Activated naive CD4-positive, alpha-beta T cell (primary cell): ENCODE measurements around the gene PMEL.

Source experiments
- DNase-seq, 4 experiments: peaks; one replicate each; lab custom pipeline; 2025; lab: John Stamatoyannopoulos, UW

PMEL gene

DNA sequence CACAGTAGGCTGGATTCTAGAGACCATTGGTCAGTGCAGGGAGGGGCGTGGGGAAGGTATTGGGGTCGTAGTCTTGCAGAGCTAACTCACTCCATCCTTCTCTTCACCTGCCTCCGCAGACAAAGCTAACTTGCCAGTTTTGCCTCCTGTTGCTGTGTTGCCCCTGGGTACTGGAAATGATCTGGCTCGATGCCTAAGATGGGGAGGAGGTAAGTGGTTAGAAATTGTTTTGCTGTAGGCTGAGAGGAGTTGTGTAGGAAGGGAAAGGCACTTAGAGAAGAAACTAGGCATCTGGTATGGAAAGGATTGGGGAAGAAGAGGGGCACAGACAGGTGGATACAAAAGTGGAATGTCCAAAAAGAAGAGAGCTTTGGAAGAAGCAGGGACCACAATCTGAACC is 23.8 kb downstream of the PMEL start:
- DNase-seq: no peak

DNA sequence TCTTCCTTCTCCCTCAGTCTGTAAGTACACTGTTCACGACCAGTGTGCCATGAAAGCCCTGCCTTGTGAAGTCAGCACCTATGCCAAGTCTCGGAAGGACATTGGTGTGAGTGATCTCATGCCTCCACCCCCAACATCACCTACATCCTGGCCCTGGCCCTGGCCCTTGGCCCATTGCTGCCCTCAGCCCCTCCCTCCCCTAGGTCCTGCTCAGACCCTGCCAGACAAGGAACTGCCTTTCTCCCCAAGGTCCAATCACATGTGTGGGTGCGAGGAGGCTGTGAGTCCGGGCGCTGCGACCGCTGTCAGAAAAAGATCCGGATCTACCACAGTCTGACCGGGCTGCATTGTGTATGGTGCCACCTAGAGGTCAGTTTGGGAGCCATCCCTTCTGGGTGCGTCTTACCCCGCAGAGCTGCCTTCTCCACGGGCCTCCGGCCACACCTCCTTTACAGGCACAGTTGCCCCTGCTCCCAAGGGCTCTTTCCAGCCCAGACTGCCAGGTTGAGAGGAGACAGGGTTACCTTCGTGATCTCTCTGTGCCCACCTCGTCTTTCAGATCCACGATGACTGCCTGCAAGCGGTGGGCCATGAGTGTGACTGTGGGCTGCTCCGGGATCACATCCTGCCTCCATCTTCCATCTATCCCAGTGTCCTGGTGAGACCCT is 25.6 kb downstream of the PMEL start:
- peak; percentile 50 to 78 (median 66) for DNase-seq

DNA sequence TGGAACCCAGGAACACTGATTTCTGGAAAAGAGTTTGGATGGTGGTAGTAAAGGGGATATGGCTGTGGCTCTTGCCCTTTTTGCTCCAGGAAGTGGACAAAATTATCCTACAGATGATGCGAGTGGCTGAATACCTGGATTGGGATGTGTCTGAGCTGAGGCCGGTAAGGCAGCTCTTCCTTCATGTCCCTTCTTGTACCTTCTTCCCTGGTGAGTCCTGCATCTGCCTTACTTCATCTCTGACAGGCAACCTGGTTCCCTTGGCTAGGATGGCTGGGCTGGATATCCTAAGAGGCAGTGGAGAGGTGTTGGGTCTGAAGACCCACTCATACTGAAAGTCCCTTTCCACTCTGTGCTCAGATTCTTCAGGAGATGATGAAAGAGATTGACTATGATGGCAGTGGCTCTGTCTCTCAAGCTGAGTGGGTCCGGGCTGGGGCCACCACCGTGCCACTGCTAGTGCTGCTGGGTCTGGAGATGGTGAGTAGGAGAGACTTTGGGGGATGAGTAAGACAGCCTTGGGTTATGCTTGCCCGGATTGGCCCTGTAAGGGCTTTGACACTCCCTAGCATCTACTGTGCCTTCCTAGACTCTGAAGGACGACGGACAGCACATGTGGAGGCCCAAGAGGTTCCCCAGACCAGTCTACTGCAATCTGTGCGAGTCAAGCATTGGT is 26.9 kb downstream of the PMEL start:
- no peak for DNase-seq

DNA sequence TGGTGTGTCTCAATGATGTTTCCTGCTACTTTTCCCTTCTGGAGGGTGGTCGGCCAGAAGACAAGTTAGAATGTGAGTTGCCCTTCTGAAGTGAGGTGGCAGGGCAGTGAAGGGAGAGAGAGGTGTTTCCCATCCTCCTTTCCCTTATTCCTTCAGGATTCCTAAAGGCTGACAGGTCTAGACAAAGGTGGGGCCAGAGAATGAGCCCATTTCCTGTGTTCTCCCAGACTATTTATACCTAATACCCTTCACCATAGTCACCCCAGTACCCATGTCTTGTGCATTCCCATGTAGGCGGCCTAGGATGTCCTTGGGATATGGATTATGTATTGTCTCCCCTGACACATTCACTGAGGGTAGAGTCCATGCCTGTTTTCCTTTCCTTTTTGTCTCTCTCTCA is 27.9 kb downstream of the PMEL start:
- DNase-seq: no peak

DNA sequence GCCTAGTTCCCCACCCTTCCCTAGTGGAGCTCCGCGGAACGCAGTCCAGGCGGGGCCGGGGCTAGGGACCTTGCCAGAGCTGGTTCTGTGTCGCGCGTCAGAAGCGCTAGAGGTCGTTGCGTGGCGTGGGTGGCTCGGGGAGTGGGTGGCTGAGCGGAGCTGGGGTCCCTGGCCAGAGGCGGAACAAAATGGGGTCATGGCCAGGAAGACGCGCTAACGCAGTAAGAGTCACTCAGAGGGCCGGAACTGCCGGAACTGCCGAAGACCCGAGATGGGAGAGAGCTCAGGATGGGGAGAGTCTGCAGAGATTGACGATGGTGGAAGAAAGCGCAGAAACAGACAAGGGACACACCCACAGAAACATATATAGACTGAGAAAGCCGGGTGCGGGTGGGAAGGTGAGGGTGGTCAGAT is 30.1 kb downstream of the PMEL start:
- no peak for DNase-seq

DNA sequence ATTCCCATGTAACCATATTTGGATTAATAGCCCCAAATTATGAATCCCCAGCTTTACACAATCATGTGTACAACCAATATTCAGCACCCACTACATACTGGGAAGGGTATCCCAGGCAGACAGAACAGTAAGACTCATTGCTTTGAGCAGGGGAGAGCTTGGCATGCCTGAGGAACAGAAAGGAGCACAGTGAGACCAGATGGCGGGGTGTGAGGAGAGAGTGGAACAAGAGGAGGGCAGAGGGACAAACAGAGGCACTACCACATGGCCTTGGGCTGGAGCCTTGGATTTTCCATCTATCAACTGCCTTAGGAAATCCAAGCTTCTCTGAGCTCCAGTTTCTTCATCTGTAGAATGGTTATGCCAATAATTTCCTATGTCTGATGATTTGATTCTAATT is 31.1 kb downstream of the PMEL start:
- no peak for DNase-seq

DNA sequence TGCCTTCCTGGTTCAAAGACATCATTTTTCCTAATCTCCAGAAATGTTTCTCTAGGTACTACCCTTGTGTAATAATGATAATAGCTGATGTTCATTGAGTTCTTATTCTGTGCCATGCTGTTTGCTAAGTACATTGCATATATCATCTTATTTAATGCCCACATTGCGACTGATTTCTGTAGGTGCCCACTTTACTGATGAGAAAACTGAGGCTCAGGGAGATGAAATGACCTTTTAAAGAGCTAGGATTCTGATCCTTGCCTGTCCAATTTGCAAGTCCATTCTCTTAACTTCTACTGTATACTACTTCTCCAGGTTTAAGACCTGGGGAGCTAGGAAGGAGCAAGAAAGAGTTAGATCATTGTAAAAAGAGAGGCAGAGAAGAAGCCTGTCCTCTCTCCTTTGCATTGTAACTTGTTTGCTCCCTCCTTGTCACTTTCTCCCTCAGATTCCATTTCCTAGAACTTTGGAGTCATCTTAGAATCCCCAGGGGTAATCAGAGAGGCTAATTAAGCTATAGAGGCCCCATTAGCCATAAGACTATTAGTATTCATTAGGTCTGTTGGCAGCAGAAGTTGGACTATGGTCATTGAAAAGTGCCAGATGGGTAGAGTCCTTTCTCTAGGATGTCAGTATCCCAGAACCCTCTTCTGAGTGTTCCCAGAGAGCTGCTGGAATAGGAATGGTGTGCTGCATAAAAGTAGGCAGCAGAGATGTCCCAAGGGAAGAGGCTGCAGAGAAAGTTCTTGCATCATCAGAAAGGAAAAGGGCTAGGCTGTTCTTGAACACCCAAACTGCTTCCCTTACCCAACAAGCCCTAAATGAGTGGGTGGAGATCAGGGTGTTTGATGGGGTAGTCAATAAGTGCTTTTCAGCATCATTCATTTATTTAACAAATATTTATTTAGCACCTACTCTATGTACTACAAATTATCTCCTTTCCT is 31.8 kb downstream of the PMEL start:
- no peak for DNase-seq

DNA sequence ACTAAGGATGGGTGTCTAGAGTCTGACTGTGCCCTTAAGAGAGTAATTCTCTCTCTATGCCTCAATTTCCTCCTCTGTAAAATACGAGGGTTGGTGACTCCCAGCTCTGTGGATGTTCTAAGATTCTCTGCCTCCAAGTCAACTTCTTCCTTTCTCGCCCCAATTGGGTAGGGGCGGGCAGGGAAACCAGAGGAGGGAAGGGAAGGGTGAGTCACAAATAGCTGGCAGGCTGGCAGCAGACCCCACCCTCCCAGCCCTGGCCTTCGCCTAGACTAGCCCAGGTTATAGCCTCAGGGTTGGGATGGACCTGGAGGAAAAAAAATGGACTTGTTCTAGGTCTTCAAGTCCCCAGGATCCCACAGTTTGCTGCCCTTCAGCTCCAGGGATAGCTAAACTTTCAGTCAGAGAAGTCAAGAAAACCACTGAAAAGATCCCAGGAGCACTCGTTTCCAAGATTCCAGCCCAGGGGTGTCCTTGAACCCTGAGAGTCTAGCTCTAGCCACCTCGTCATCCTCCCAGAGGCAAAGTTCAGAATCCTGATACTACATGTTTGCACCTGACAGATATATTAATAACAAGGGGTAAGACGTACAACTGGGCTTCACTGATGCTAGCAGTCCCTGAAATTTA is 32.6 kb downstream of the PMEL start:
- DNase-seq: no peak

DNA sequence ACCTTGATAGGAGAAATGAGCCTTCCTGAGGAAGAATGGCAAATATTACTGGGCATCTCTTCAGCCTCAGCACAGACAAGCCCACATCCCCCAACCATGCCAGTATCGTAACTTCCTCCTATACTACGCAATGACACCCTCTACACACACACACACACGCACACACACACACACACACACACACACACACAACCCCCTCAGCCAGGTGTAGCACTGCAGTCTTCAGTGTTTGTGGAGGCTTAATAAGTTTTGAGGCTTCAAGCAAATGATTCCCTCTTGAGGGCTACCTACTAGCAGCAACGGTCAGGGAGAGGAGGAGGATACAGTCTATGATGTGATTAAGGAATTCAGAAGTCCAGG is 33.3 kb downstream of the PMEL start:
- DNase-seq: peak in 2 of 4 experiments; percentile 29 to 44

DNA sequence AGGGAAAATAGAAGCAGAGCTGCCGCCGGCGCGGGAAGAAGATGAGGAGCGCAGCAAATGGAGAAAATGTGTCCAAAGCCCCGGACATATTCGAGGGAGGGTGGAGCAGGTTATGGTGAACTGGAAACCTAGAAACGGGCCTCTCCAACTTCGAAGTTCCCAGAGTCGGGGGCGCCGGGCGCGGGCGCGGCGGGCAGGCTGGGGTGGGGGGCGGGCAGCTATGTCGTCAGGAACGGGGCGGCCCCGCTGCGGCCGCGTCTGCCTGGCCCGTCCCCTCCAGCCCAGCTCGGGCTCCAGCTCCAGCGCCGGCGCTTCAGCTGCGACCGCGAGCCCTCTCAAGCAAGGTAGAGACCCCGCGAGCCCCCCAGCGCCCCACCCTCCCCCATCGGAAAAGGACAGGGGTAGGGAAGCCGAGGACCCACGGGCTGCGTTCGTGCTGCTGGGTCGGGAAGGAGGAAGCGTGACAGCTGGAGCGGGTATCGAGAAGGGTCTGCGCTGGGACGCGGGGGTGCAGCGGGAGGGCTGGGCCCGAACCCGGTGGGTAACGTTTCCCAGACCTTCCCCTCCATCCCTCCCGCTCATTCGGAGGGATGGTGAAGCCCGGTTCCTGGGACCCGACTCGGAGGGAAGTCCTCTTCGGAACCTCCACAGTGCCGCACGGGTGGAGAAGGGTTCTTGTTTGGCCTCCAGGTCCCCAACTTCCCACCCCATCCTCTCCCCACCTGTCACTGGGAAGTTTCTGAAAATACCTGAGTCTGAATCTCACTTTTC is 33.9 kb downstream of the PMEL start:
- peak in 1 of 4 experiments; percentile 19 for DNase-seq

DNA sequence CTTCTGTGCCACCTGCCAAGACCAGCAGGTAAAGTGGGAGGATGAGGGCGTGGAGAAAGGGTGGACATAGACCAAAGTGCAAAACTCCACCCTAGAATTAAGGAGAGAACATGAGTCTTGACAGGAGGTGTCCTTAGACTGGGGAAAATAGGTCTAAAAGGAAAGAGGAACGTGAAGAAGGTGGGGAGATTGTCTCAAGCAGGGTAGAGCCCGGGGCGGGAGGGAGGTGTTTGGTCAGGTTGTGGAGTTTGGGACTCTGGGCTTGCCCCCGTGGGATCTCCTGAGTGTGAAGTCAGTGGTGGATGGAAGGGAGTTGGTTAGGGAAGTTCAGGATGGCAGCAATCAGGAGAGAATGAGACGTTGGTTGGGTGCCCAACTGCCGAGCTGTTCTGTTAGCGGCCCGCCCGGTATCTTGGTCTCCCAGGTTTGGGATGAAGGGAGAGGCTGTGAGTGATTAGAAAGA is 34.5 kb downstream of the PMEL start:
- DNase-seq: no peak

DNA sequence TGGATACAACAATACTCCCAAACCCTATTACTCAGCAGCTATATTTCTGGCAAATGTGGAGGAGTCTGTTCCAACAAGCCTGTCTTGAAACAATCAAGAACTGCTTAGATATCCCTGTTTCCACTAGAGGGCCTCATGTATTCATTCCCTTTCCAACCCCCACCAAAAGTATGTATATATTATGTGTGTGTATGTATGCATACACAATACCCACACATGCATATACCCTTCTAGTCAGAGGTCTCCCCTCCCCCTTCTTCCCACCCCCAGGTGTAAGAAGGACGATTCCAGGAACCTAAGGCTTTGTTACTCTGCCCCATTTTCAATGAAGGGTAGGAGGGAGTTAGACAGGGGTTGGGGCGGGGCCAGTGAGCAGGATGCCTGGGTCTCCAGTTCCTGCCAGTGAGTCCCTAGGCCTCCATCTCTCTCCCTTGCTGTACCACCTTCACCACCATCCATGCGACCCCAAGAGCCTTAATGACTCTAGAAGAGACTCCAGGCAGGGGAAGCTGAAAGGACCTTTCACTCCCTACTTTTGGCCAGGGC is 35.0 kb downstream of the PMEL start, which contains the start of gene DGKA:
TSS of gene DGKA (plus strand) at position 392 of the 546 bp plus-strand sequence. CDS start 5,342 bp downstream, outside the sequence.
- peak; percentile 18 to 75 (median 46) for DNase-seq

DNA sequence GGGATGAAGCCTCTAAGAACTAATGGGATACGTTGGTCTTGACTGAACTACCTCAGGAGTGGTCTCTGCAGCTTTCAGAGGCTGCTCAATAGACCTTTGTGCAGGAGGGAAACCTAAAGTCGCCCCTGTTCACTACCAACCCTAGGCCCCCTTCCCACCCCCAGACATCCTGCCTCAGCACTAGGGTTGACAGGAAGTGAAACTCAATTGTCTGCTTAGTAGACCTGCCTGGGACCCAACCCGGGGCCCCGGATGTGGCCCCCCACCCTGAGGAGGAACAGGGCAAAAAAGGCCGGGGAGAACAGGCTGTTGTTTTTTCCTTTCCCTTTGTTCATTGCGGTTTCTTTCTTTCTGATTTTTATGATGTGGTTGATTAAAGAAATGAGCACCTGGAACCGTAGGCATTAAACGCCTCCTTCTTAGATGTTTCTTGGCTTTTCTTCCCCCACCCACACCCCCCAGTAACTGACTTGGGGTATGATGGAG is 36.5 kb downstream of the PMEL start:
- peak; percentile 39 to 89 (median 68) for DNase-seq

DNA sequence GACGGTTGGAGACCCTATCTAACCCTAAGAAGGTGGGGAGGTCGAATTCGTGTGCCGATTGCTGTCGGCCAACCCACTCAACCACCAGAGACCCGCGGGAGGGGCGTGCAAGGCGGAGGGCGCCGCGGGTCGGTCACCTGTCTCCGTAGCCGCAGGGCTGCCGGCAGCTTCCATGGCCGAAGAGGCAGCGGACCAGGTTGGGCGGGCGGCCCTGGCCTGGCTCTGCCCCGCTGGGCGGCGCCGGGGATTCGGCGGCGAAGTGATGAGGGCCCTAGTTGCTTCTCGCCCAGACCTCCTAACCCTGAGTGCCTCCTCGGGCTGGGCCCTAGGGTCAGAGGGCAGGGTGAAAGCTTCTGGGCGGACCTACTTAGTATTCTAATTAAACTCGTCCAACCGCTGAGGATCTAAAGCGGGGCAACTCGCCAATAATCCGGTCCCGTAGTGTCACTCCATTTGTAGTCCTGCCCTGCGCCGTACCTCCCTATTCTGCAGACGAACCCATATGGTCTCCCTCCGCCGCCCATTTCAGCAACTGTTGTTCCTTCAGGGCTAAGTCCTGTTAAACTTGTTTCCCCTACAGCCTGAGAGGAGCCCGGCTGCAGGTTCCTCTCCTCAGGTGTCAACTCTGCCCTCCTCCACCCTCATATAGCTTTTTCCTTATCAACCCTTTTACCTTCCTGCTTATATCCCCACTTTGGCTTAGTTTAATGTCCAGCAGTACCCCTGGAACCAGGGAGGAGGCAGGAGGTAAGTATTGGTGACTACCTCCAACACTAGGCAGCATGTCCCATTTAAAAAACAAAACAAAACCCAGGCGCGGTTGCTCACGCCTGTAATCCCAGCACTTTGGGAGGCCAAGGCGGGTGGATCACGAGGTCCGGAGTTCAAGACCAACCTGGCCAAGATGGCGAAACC is 38.0 kb downstream of the PMEL start, which contains the start of gene PYM1:
TSS of gene PYM1 (minus strand) at position 307 of the 915 bp plus-strand sequence. CDS start at position 174, 133 bp downstream.
- peak in 2 of 4 experiments; percentile 48 to 59 for DNase-seq

DNA sequence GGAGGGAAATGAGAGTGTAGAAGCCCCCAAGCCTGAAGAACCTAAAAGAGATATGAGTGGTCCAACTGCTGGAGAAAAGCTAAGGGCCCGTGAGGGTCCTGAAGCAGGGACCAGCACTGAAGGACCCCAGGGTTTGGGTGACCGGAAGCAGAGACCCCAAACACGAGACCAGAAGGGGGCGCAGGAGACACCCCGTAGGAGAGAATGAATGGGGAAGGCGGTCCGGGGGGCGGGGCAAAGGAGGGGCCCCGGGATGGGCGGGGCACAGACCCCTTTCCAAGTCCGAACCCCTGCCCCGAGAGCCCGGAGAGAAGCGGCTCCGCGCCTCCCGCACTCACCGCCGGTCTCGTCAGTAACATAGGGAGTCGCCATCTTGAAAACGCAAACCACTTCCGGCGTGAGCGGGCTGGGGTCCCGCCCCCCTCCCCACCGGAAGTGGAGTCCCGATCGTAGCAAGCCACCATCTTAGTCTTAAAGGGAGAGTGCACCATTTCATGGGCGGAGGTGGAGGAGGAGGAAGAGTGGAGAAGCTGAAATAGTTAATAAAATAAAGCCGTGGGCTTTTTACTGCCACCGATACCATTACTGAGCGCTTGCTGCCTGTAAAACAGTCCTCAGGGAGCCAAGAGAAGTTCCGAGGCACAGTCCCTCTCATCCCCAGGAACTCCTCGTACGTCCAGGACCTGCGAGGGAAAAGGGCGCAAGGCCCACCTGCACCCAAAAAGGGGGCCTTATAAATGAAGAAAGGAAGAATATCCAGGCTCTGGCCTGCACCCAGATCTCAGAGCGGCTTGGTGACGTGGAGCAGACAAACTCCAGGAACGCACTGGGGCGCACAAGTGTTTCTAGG is 38.9 kb downstream of the PMEL start:
- DNase-seq: peak; percentile 73 to 88 (median 82)

DNA sequence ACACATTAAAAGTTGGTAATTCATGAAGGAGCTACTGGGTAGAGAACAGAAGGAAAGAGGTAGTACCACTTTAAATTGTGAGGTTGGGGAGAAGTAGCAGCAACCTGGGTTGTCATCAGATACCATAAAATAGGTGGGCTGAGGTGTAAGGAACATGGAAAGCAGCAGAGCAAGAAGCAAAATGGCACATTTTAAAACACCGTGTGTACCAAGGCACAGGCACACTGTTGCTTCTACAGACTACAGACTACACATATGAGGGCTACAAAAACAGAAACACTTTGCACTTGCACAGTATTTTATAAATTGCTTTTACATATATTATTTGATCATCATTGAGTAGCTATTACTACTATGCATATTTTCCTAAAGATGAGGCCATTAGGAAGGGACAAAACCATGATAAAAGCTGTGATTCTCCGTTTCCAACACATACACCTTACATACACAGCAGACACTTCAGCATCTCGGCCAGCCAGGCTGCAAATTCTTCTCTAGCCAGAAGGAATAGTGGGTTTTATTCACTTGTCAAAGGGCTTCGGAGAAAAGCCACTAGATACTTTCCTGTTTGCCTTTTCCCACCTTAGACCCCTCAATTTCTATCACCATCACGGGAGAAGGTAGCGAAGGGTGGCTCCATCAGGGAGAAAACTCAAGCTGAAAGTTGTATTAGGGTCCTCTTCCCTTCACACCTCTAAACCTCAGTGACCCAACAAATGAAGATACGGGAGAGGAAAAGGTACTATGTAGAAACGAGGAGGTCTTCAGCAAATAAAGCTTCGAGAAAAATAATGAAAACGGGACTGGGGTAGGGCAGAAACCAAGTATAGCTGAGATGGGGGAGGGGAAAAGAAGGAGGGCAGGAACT is 39.7 kb downstream of the PMEL start:
- DNase-seq: no peak

DNA sequence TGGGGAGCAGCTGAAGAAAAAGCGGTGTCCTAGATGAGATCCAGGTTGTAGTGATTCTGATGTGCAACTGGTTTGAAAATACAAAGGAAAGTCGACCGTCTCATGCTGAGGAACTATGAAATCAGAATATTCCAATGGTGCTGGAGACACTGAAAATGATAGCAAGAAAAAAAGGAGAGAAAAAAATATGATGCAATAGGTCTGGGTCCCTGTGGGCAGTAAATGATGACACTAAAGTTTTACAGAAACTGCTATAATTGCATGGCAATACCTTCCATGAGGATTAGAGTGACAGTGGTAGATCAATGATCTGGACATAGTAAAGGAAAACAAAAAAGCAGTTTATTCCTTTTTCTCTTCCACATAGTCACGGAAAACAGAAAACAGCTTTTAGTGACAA is 40.5 kb downstream of the PMEL start:
- DNase-seq: no peak
